H1 (cell line): ENCODE measurements around the gene FHIT. TPM values are rescaled to one million over a fixed set of nuclear protein-coding genes. Genes with fewer than 3 reads are reported as not detected.

Experiments used
- CTCF ChIA-PET: fragments of 300-600 bp; sonication (Branson Sonifier 250); formaldehyde crosslinking; loops from one replicate; lab custom pipeline; 2021; ENCODE audit not compliant: partially characterized antibody; lab: Charles Lee
- POLR2A ChIA-PET: fragments of 300-600 bp; sonication (Branson Sonifier 250); formaldehyde crosslinking; loops from one replicate; lab custom pipeline; 2021; ENCODE audit warnings: inconsistent platforms; ENCODE audit not compliant: partially characterized antibody; lab: Charles Lee
- DNase-seq, 2 experiments: peaks; one replicate each; pipeline versions ENCODE4 v3.0.0 to v3.0.0-alpha.2; 2010 to 2022; ENCODE audit warnings: low spot score in 2 of 2, low read depth in 1 of 2, mixed read lengths in 1 of 2
- FAIRE-seq: peaks from 2 replicates; lab custom pipeline; 2011; peaks lifted over from hg19 to GRCh38; lab: Jason Lieb, UNC
- H2AFZ ChIP-seq: 2 replicates; pipeline ENCODE4 v1.8.1; 2012; ENCODE audit warnings: low read length, inconsistent platforms
- H2AK5ac ChIP-seq: 2 replicates; pipeline ENCODE4 v1.6.1; 2013; ENCODE audit warnings: low read depth, low read length
- H2BK120ac ChIP-seq: replicated peaks from 2 replicates; pipeline ENCODE3; 2013; ENCODE audit warnings: low read depth, low read length, inconsistent platforms
- H2BK12ac ChIP-seq: 2 replicates; pipeline ENCODE4 v1.6.1; 2013; ENCODE audit warnings: low read depth, low read length
- H2BK15ac ChIP-seq: 2 replicates; pipeline ENCODE4 v1.6.1; 2013; ENCODE audit warnings: low read length
- H2BK20ac ChIP-seq: 2 replicates; pipeline ENCODE4 v1.6.1; 2013; ENCODE audit warnings: low read length
- H2BK5ac ChIP-seq: 2 replicates; pipeline ENCODE4 v1.6.1; 2013; ENCODE audit warnings: low read depth, low read length
- H3K14ac ChIP-seq: 2 replicates; pipeline ENCODE4 v1.6.1; 2013; ENCODE audit warnings: inconsistent platforms; ENCODE audit not compliant: insufficient read length
- H3K18ac ChIP-seq: 2 replicates; pipeline ENCODE4 v1.6.1; 2013; ENCODE audit warnings: low read length; ENCODE audit errors: extremely low read depth
- H3K23ac ChIP-seq: 2 replicates; pipeline ENCODE4 v1.6.1; 2013; ENCODE audit warnings: inconsistent platforms; ENCODE audit not compliant: insufficient read length
- H3K23me2 ChIP-seq: 2 replicates; pipeline ENCODE4 v1.6.1; 2013; ENCODE audit warnings: low read depth, low read length
- H3K27ac ChIP-seq: 2 replicates; pipeline ENCODE4 v1.6.1; 2011; ENCODE audit warnings: low read depth, low read length, inconsistent platforms
- H3K27me3 ChIP-seq, 4 experiments: replicated peaks in 1 of 4; 1 replicate in 1 of 4; 2 replicates in 3 of 4; pipeline versions ENCODE4 v1.6.1 to v1.8.1; 2011 to 2013; ENCODE audit warnings: low read length in 3 of 4, mild to moderate bottlenecking in 3 of 4, inconsistent platforms in 2 of 4, mixed read lengths in 2 of 4, moderate library complexity in 1 of 4; ENCODE audit not compliant: control insufficient read depth in 3 of 4, insufficient read depth in 3 of 4; ENCODE audit errors: extremely low read depth in 1 of 4
- H3K36me3 ChIP-seq, 4 experiments: 2 replicates each; pipeline versions ENCODE4 v1.6.1 to v1.8.1; 2011 to 2013; ENCODE audit warnings: mild to moderate bottlenecking in 4 of 4, low read length in 3 of 4, moderate library complexity in 2 of 4, control low read depth in 1 of 4, inconsistent platforms in 1 of 4; ENCODE audit not compliant: insufficient read depth in 4 of 4, control insufficient read depth in 2 of 4
- H3K4ac ChIP-seq: replicated peaks from 2 replicates; pipeline ENCODE3; 2013; ENCODE audit warnings: low read length, low read depth, mixed read lengths, inconsistent platforms; ENCODE audit not compliant: insufficient read length
- H3K4me1 ChIP-seq, 4 experiments: replicated peaks in 1 of 4; 1 replicate in 1 of 4; 2 replicates in 3 of 4; pipeline versions ENCODE4 v1.6.1 to v1.8.1; 2011 to 2013; ENCODE audit warnings: low read length in 3 of 4, inconsistent platforms in 2 of 4, mixed read lengths in 1 of 4; ENCODE audit not compliant: insufficient read depth in 4 of 4, control insufficient read depth in 3 of 4
- H3K4me2 ChIP-seq, 2 experiments: 2 replicates each; pipeline versions ENCODE4 v1.6.1 to v1.8.1; 2011 to 2013; ENCODE audit warnings: low read depth in 2 of 2, low read length in 2 of 2, control low read depth in 1 of 2, inconsistent platforms in 1 of 2, mild to moderate bottlenecking in 1 of 2; ENCODE audit not compliant: insufficient read depth in 1 of 2
- H3K4me3 ChIP-seq, 4 experiments: fragments of 200-600, 300-600 bp in 1 of 4; sonication (generic), shearing (Covaris generic), sonication (Bioruptor Twin) in 1 of 4; 2 replicates each; pipeline versions ENCODE4 v1.5.1 to v1.8.1; 2011 to 2016; ENCODE audit warnings: low read length in 4 of 4, low read depth in 3 of 4, control low read depth in 2 of 4, inconsistent platforms in 2 of 4, mild to moderate bottlenecking in 2 of 4, mixed read lengths in 1 of 4, moderate library complexity in 1 of 4; ENCODE audit not compliant: insufficient read depth in 2 of 4; ENCODE audit errors: extremely low read depth in 1 of 4
- H3K56ac ChIP-seq: replicated peaks from 2 replicates; pipeline ENCODE3; 2013; ENCODE audit warnings: low read depth, mild to moderate bottlenecking, mixed read lengths, low read length, inconsistent platforms; ENCODE audit not compliant: insufficient read length
- H3K79me1 ChIP-seq: 2 replicates; pipeline ENCODE4 v1.6.1; 2013; ENCODE audit warnings: low read depth, low read length, control low read depth
- H3K79me2 ChIP-seq, 2 experiments: 2 replicates each; pipeline versions ENCODE4 v1.6.1 to v1.8.1; 2012 to 2013; ENCODE audit warnings: low read length in 2 of 2, mild to moderate bottlenecking in 2 of 2, inconsistent platforms in 1 of 2; ENCODE audit not compliant: insufficient read depth in 2 of 2, control insufficient read depth in 1 of 2
- H3K9ac ChIP-seq, 4 experiments: replicated peaks in 1 of 4; 1 replicate in 1 of 4; 2 replicates in 3 of 4; pipeline versions ENCODE4 v1.6.1 to v1.8.1; 2011 to 2013; ENCODE audit warnings: low read depth in 3 of 4, low read length in 3 of 4, control low read depth in 2 of 4, mild to moderate bottlenecking in 2 of 4, moderate library complexity in 2 of 4, inconsistent platforms in 1 of 4; ENCODE audit errors: extremely low read depth in 1 of 4
- H3K9me3 ChIP-seq, 2 experiments: 2 replicates each; pipeline versions ENCODE4 v1.6.1 to v1.8.1; 2012 to 2013; ENCODE audit warnings: mild to moderate bottlenecking in 2 of 2, moderate library complexity in 2 of 2, control low read depth in 1 of 2, inconsistent platforms in 1 of 2, low read depth in 1 of 2, low read length in 1 of 2, mixed read lengths in 1 of 2; ENCODE audit not compliant: insufficient read depth in 2 of 2
- H4K20me1 ChIP-seq, 2 experiments: replicated peaks in 1 of 2; 2 replicates each; pipeline versions ENCODE3 to v1.8.1; 2011 to 2013; ENCODE audit warnings: inconsistent platforms in 2 of 2, low read length in 2 of 2, mild to moderate bottlenecking in 1 of 2; ENCODE audit not compliant: insufficient read depth in 2 of 2, control insufficient read depth in 1 of 2
- H4K5ac ChIP-seq: 2 replicates; pipeline ENCODE4 v1.6.1; 2013; ENCODE audit warnings: low read length, low read depth, mixed read lengths, inconsistent platforms; ENCODE audit not compliant: insufficient read length
- H4K8ac ChIP-seq: 2 replicates; pipeline ENCODE4 v1.8.0; 2013; ENCODE audit warnings: mild to moderate bottlenecking, moderate library complexity, low read length, inconsistent platforms; ENCODE audit not compliant: insufficient read depth; ENCODE audit errors: extremely low read depth
- H4K91ac ChIP-seq: replicated peaks from 2 replicates; pipeline ENCODE3; 2013; ENCODE audit warnings: low read length, mixed read lengths, inconsistent platforms; ENCODE audit not compliant: insufficient read length
- JUN ChIP-seq: IDR thresholded peaks from 2 replicates; pipeline ENCODE4 v1.6.1; 2011; ENCODE audit warnings: low read depth, mild to moderate bottlenecking, improper control_type of control experiment, low read length
- RXRA ChIP-seq: IDR thresholded peaks from 2 replicates; pipeline ENCODE4 v1.6.1; 2011; ENCODE audit warnings: low read depth, mild to moderate bottlenecking, low read length, moderate library complexity; ENCODE audit not compliant: insufficient read depth
- polyA plus RNA-seq, 7 experiments: library from polyadenylated mRNA; depleted of rRNA in 3 of 7; stranded (reverse) in 5 of 7; unstranded in 2 of 7; fragments of >200 nt in 5 of 7; fragments of 200-250 nt in 2 of 7; gene quantifications; 1 replicate in 5 of 7; 2 replicates in 1 of 7; 4 replicates in 1 of 7; pipeline versions ENCODE4 v1.2.1 to v1.2.3, GENCODE V29; 2011 to 2013; ENCODE audit warnings: missing spikeins in 2 of 7, mixed read lengths in 2 of 7
- total RNA-seq: library from RNA; stranded (reverse); fragmentation: NEBNext Ultra II Directional; extraction: Animal tissue kit (Norgen Biotek cat#: 25700); gene quantifications from 2 replicates; pipeline ENCODE4 v1.2.1, GENCODE V29; 2021

Gene FHIT
- total and polyA plus RNA-seq, 2 of the 8 experiments (the other 6 are each of a cell fraction or from before 2014, with no cell fraction given), result 1.2 to 3.2 TPM

- Histone ChIP-seq H3K23me2 (no peaks in the 10 kb centered on the region), H4K91ac (no peak overlapping the region), H3K4ac (no peak overlapping the region), H3K27me3 (no peaks in the 10 kb centered on the region), H3K4me3 (no peak overlapping the region), H3K36me3 (no peaks in the 10 kb centered on the region), H3K4me2 (no peak overlapping the region), H2BK120ac (no peak overlapping the region), H2BK5ac (no peak overlapping the region), H2BK15ac (no peak overlapping the region), H3K56ac (no peak overlapping the region), H4K5ac (no peak overlapping the region), H2BK12ac (no peak overlapping the region), H3K27ac (no peak overlapping the region), H3K79me1 (no peaks in the 10 kb centered on the region), H3K23ac (no peak overlapping the region), H4K20me1 (no peaks in the 10 kb centered on the region), H4K8ac (no peak overlapping the region), H2AK5ac (no peak overlapping the region), H2AFZ (no peak overlapping the region), H3K79me2 (no peaks in the 10 kb centered on the region), H2BK20ac (no peak overlapping the region), H3K9me3 (no peaks in the 10 kb centered on the region), H3K14ac (no peak overlapping the region), H3K4me1 (no peaks in the 10 kb centered on the region; a peak in 1 of 7 replicates), H3K18ac (no peak overlapping the region), H3K9ac (no peak overlapping the region)
- FAIRE-seq (no peak), DNase-seq (no peak)
- ChIA-PET POLR2A (no interaction called here), CTCF (interaction anchor here (0.9 kb wide), 1 partner anchor 41 kb away, joined by 3 read pairs; no protein-coding TSS in a partner anchor)
- TF ChIP-seq RXRA (no peak), JUN (no peak)
These were observed 119.2 kb downstream of the FHIT start for GRCh38 chr3:61132062-61132461.
